ENCODE results near the gene HOXB13.

Gene HOXB13

DNA sequence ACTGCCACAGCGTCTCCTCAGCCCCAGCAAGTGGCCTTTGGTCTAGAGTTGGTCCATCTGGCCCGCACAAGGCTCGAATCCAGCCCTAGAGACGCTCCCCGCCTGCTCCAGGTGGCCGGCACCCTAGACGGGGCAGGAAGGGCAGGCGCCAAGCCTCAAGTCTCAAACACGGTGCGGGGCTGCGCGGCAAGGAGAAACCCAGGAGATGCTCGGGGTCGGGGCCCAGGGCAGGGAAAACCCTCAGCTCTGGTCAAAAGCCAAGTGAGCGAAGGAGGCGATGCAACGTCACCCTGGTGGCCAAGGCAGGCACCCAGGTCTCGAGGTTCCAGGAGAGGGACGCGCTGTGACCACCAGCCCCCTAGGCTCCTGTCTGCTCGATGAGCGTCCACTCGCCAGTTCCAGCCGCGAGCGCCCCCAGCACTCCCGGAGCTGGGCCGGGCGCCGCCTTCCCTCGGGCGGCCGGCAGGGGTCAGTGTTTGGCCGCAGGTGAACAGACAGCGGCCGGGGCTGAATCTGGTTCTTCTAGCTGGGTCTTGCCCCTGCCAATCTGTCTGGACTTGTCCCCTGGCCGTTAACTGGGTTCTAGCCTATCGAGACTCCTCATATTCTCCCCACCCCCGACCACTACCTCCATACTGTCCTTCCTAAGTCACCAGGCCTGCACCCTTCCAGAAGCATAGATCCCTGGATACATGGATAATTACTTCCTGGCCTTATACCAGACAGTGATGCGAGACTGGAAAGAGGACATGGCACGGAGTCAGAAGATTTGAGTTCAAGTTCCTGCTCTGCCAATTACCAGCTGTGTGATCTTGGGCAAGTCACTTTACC, 50.2 kb downstream of the HOXB13 start:
- peak; percentile 19 for DNase-seq (ENCODE audit: extremely low read depth, low read depth)
- H3K4me3 ChIP-seq (replicated peaks; ENCODE audit: low read depth, low read length): no peak overlapping the region

GRCh38 chr17:48676963-48677558, 51.5 kb downstream of the HOXB13 start:
- TF ChIP-seq, protein P1, sequence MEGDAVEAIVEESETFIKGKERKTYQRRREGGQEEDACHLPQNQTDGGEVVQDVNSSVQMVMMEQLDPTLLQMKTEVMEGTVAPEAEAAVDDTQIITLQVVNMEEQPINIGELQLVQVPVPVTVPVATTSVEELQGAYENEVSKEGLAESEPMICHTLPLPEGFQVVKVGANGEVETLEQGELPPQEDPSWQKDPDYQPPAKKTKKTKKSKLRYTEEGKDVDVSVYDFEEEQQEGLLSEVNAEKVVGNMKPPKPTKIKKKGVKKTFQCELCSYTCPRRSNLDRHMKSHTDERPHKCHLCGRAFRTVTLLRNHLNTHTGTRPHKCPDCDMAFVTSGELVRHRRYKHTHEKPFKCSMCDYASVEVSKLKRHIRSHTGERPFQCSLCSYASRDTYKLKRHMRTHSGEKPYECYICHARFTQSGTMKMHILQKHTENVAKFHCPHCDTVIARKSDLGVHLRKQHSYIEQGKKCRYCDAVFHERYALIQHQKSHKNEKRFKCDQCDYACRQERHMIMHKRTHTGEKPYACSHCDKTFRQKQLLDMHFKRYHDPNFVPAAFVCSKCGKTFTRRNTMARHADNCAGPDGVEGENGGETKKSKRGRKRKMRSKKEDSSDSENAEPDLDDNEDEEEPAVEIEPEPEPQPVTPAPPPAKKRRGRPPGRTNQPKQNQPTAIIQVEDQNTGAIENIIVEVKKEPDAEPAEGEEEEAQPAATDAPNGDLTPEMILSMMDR (IDR thresholded peaks at IDR 0.05; ENCODE audit: low read depth, low read length, missing control alignments): no peak
- no peak for DNase-seq (ENCODE audit: extremely low read depth, low read depth)
- H3K4me3 ChIP-seq (replicated peaks; ENCODE audit: low read depth, low read length): no peak overlapping the region

More for the DNA sequence above, 50.2 kb downstream of the HOXB13 start:
- TF ChIP-seq, protein P1 (IDR thresholded peaks at IDR 0.05; ENCODE audit: low read depth, low read length, missing control alignments): peak; percentile 94

Measured in HFF-Myc (cell line).